Measurements from ENCODE around the gene IL1R2.

- TF ChIP-seq CREB1 (CRISPR knock-in tag; IDR thresholded peaks at IDR 0.05), result no peak
- TF ChIP-seq ZNF121 (CRISPR knock-in tag; IDR thresholded peaks at IDR 0.05), result no peak
- TF ChIP-seq NFE2L1 (CRISPR knock-in tag; IDR thresholded peaks at IDR 0.05), result no peak
- TF ChIP-seq USF1 (CRISPR knock-in tag; IDR thresholded peaks at IDR 0.05), result no peak
- no peak for TF ChIP-seq CREM (CRISPR knock-in tag; IDR thresholded peaks at IDR 0.05)
- no peak for TF ChIP-seq ETV6 (CRISPR knock-in tag; IDR thresholded peaks at IDR 0.05)
- TF ChIP-seq E2F5 (CRISPR knock-in tag; IDR thresholded peaks at IDR 0.05), result no peak
- no peak for TF ChIP-seq CTCF (IDR thresholded peaks at IDR 0.05)
- no peak for TF ChIP-seq JUN (CRISPR knock-in tag; IDR thresholded peaks at IDR 0.05)
- TF ChIP-seq MAX (CRISPR knock-in tag; IDR thresholded peaks at IDR 0.05), result no peak
These were observed 71.0 kb downstream of the IL1R2 start for GRCh38 chr2:102062802-102063201.
